SK-N-SH treated with all-trans-retinoic acid at 6 μM for 48 hours (cell line): ENCODE data around the gene MLLT6.

Experiments
- ARNTL ChIP-seq: fragments of 450-650 bp; formaldehyde crosslinking; IDR thresholded peaks from 2 replicates; pipeline ENCODE4 v1.5.0; 2020; ENCODE audit warnings: low read depth, mild to moderate bottlenecking, moderate library complexity, borderline replicate concordance
- CREB5 ChIP-seq: fragments of 250-450 bp; sonication (Bioruptor Pico); IDR thresholded peaks from 2 replicates; pipeline ENCODE4 v1.5.1; 2020; ENCODE audit warnings: low read depth, mild to moderate bottlenecking, moderate library complexity
- GLIS3 ChIP-seq: fragments of 250-450 bp; sonication (Bioruptor Pico); IDR thresholded peaks from 2 replicates; pipeline ENCODE4 v1.5.0; 2020; ENCODE audit warnings: mild to moderate bottlenecking, moderate library complexity
- ISL1 ChIP-seq: fragments of 250-450 bp; sonication (Bioruptor Pico); IDR thresholded peaks from 2 replicates; pipeline ENCODE4 v2.1.2; 2022; ENCODE audit warnings: mild to moderate bottlenecking, moderate library complexity
- OSR1 ChIP-seq: fragments of 250-450 bp; sonication (Bioruptor Pico); IDR thresholded peaks from 2 replicates; pipeline ENCODE4 v1.8.0; 2022; ENCODE audit warnings: moderate library complexity, mild to moderate bottlenecking, inconsistent platforms
- RARB ChIP-seq: fragments of 250-450 bp; sonication (Bioruptor Pico); IDR thresholded peaks from 2 replicates; pipeline ENCODE4 v1.8.0; 2021; ENCODE audit warnings: mild to moderate bottlenecking, moderate library complexity
- ZC3H10 ChIP-seq: fragments of 250-450 bp; sonication (Bioruptor Pico); IDR thresholded peaks from 2 replicates; pipeline ENCODE4 v1.5.1; 2021; ENCODE audit warnings: mild to moderate bottlenecking, moderate library complexity
- TF ChIP-seq, protein P1 (sequence below): fragments of 250-450 bp; sonication (Bioruptor Pico); IDR thresholded peaks from 2 replicates; pipeline ENCODE4 v1.5.0; 2020; ENCODE audit warnings: mild to moderate bottlenecking, moderate library complexity

- TF ChIP-seq ARNTL (CRISPR knock-in tag): no peak
- no peak for TF ChIP-seq ZC3H10 (CRISPR knock-in tag)
- no peak for TF ChIP-seq GLIS3
- TF ChIP-seq CREB5: no peak
- TF ChIP-seq OSR1 (CRISPR knock-in tag): no peak
- TF ChIP-seq RARB (CRISPR knock-in tag): no peak
- TF ChIP-seq, protein P1, sequence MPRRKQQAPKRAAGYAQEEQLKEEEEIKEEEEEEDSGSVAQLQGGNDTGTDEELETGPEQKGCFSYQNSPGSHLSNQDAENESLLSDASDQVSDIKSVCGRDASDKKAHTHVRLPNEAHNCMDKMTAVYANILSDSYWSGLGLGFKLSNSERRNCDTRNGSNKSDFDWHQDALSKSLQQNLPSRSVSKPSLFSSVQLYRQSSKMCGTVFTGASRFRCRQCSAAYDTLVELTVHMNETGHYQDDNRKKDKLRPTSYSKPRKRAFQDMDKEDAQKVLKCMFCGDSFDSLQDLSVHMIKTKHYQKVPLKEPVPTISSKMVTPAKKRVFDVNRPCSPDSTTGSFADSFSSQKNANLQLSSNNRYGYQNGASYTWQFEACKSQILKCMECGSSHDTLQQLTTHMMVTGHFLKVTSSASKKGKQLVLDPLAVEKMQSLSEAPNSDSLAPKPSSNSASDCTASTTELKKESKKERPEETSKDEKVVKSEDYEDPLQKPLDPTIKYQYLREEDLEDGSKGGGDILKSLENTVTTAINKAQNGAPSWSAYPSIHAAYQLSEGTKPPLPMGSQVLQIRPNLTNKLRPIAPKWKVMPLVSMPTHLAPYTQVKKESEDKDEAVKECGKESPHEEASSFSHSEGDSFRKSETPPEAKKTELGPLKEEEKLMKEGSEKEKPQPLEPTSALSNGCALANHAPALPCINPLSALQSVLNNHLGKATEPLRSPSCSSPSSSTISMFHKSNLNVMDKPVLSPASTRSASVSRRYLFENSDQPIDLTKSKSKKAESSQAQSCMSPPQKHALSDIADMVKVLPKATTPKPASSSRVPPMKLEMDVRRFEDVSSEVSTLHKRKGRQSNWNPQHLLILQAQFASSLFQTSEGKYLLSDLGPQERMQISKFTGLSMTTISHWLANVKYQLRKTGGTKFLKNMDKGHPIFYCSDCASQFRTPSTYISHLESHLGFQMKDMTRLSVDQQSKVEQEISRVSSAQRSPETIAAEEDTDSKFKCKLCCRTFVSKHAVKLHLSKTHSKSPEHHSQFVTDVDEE (CRISPR knock-in tag): no peak
- TF ChIP-seq ISL1 (CRISPR knock-in tag): no peak
These were observed 43.2 kb downstream of the MLLT6 start, which contains the start of gene PCGF2 for GRCh38 chr17:38748149-38748891.
